ENCODE measurements around the gene PEX11B.

DNA sequence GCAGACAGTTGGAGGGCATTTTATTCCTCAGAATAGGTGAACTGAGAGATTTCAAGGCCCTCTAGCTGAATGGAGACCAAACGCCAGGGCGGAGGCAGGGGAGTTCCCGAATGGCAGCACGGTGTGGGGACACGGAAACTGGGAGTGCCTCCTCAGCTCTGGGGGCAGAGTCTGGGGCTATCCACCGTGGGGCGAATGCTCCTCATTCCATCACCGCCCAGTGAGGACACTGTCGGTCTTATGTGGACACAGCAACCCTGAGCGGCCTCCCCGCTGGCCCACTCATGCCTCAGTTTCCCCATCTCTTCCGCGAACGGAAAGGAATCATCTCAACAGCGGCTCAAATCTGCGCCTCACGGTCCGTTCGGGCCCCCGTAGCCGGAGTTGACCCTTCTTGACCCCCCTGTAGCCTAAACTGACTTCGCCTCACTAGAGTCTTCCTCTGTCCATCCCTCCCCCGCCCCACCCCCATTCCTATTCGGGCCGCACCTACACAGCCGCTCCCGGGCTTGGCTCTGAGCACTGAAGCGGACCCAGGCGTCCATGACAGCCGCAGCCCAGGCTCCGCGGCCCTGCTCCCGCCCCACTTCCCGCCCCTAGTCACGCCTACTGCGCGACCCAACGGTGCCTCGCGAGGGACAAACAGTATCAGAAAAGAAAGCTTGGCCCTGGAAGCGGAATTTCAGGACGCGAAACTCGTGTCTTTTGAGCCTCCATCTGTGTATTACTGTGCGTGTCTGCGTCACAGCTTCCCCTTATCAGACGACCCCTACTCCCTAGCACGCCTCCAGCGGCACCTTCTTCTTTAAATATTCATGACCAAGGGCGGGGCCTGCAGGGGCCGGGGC is at the start of gene PEX11B:
- TF ChIP-seq, protein P1, sequence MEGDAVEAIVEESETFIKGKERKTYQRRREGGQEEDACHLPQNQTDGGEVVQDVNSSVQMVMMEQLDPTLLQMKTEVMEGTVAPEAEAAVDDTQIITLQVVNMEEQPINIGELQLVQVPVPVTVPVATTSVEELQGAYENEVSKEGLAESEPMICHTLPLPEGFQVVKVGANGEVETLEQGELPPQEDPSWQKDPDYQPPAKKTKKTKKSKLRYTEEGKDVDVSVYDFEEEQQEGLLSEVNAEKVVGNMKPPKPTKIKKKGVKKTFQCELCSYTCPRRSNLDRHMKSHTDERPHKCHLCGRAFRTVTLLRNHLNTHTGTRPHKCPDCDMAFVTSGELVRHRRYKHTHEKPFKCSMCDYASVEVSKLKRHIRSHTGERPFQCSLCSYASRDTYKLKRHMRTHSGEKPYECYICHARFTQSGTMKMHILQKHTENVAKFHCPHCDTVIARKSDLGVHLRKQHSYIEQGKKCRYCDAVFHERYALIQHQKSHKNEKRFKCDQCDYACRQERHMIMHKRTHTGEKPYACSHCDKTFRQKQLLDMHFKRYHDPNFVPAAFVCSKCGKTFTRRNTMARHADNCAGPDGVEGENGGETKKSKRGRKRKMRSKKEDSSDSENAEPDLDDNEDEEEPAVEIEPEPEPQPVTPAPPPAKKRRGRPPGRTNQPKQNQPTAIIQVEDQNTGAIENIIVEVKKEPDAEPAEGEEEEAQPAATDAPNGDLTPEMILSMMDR (IDR thresholded peaks at IDR 0.05): peak in 1 of 3 donors; percentile 31
- peak; percentile 83 to 85 (median 84) for TF ChIP-seq POLR2AphosphoS5 (IDR thresholded peaks at IDR 0.05)
